BJ (cell line): Measurements from ENCODE around the gene PNMA3. TPM values are rescaled to one million over a fixed set of nuclear protein-coding genes. Genes with fewer than 3 reads are reported as not detected.

Source experiments
- polyA plus RNA-seq: library from polyadenylated mRNA; depleted of rRNA; stranded (reverse); fragments of >200 nt; gene quantifications from 2 replicates; pipeline ENCODE4 v1.2.3, GENCODE V29; 2011; rRNA removed
- small RNA-seq: library from RNA; depleted of rRNA; stranded (forward); fragments of <200 nt; gene quantifications from one replicate; pipeline ENCODE3, GENCODE V24; 2012; ENCODE audit warnings: low replicate concordance, low read depth; ENCODE audit not compliant: insufficient read length

Gene PNMA3
- polyA plus RNA-seq, 1 experiment = 0.13 TPM

Small RNA genes within 50 kb of the gene (small RNA-seq; reads per million reads assigned to genes)
- not detected for gene AC243428.1

Other genes starting within 250 kb of the PNMA3 start
- 19.1 and 44.5 TPM in 2 replicates for gene CETN2, start 225.7 kb upstream of the PNMA3 start, polyA plus RNA-seq
- gene NSDHL, start 225.4 kb upstream of the PNMA3 start, polyA plus RNA-seq = 10.3 and 13.7 TPM in 2 replicates
- 7.6 and 8.3 TPM in 2 replicates for gene ZNF185, start 158.4 kb upstream of the PNMA3 start, polyA plus RNA-seq
- not detected in 2 replicates for gene PNMA5, start 62.4 kb upstream of the PNMA3 start, polyA plus RNA-seq
- gene PNMA6A, start 16.0 kb downstream of the PNMA3 start, polyA plus RNA-seq = 0.88 and 1.3 TPM in 2 replicates
- gene MAGEA1, start 122.8 kb downstream of the PNMA3 start, polyA plus RNA-seq = not detected in 2 replicates